ENCODE results near the gene OGFR.
A peak's percentile ranks its signal among the peaks of the same experiment; 100 is the strongest.

Gene OGFR

DNA sequence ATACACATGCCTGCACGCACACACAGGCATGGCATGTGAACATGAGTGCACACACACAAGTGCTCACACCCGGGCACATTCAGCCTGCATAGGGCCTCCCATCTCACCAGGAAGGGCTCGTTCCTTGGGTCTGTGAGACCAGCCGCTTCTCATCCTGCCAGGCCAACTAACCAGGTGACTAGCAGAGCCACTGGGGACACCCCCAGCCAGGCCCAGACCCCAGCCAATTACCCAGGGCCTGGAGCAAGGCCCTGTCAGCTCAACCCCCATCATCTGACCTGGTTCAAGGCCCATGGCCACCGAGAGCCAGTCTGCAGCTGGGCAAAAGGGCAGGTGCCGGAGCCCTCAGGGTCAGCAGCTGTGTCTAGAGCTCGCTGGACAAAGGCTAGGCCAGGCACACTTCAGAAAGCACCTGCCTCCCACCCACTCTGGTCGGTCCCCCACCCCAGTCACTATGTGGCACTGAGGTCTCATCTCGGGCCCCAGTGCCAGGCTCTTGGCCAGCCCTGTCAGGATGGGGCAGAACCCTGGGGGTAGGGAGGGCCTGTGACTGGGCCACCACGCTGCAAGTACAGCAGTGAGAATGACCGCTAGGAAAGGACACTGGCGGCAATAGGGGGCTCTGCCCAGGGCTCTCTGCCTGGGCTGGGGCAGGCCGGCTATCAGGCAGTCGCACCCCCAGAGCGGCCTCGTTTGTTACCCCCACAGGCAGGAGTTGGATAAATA is 35.1 kb upstream of the OGFR start:
- DNase-seq (ENCODE audit: low read depth in 2 of 2) = no peak

GRCh38 chr20:62770111-62770910 is 34.3 kb upstream of the OGFR start:
- DNase-seq (ENCODE audit: low read depth in 2 of 2) = no peak

- no peak for DNase-seq (ENCODE audit: low read depth in 2 of 2)
Measured at GRCh38 chr20:62770916-62771315, 33.7 kb upstream of the OGFR start.

GRCh38 chr20:62771396-62772102 is 33.1 kb upstream of the OGFR start:
- DNase-seq (ENCODE audit: low read depth in 2 of 2) = no peak

GRCh38 chr20:62772103-62772611 is 32.5 kb upstream of the OGFR start:
- no peak for DNase-seq (ENCODE audit: low read depth in 2 of 2)

DNA sequence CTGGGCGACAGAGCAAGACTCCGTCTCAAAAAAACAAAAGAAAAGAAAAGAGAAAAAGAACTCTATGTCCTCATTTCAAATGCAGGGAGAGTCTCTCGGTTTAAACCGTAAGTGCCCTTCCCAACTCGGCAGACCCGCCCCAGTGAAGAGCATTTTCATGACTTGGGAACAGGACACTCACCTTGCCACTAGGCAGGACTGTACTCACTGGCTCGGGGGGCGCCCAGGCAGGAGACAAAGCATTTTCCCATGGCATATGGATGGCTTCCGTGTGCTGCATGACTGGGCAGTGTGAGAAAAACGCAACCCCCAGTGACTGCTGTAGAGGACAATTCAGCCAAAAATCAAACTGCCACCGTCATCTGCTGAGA is 32.0 kb upstream of the OGFR start:
- DNase-seq (ENCODE audit: low read depth in 2 of 2) = no peak

DNA sequence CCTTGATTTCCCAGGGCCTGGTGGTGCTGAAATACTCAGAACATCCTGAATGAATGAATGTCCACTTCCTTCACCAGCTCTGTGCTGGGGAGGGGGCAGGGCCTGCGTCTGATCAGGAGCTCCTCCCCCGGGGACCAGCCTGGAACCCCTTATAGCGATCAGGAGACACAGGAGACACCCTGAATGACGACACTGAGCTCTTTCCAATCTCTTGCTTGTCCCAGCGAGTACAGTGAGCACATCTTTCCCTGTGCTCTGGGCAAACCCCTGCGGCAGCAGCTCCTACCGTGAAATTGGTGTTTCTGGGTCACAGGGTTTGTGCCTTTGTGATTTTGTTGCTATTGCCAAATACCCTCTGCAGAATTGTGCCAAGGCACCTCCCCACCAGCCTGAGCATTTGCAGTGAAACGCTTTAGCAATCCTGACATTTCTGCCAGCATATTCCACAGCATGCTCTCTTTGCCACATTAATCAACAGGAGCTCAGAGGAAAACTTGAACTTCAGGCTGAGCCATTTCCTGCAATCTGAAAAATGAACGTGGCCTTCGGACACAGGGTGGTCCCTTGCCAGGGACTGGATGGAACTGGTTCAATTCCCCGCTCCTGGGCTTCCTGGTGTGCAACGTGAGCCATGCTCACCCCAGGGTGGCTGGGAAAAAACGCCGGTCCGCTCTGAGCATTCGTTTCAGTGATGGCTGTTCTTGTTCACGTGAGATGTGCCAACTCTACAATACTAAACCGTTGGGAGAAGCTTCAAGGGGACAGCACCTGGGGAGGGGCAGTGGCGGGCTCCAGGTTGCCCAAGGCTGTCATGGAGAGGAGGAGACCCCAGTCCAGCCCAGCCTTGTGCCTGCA is 31.4 kb upstream of the OGFR start:
- DNase-seq (ENCODE audit: low read depth in 2 of 2) = no peak

DNA sequence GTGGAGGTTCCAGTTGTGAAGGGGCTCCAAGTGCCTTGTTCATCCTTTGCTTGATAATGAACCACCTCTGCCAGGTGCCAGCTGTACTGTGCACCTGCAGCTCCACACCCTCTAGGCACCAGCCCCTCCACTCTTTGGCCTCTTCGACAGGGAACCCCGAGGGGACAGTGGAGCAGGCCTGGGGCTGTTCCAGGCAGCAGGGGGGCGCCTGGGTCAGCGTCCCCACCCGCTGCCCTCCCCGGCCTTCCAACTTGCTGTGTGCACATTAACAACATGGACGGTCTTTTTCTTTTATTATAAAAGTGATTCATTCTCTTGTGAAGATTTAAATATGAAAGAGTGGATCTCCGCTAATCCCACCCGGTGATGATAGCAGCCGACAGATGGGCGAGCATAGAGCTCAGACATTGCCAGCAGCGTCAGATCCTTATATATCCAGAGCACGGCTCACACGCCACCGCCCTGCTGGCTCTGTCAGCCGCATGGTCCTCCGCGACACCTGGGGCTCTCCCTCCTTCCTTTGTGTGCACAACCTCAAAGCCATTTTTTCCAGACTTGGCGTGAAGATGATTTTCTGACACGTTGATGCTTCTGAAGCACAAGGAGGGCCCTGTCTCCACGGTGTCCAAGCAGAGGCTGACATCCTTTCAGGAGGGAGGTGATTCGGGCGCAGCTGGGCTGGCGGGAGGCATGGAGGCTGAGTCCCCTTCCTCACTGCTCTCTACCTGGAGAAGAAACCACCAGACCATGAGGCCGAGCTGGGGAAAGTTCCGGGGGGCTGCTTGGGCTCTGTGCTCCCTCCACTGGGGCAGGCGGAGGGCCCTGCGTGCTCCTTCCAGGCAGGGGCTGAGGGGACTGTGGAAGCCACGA is 30.6 kb upstream of the OGFR start:
- DNase-seq (ENCODE audit: low read depth in 2 of 2) = no peak

DNA sequence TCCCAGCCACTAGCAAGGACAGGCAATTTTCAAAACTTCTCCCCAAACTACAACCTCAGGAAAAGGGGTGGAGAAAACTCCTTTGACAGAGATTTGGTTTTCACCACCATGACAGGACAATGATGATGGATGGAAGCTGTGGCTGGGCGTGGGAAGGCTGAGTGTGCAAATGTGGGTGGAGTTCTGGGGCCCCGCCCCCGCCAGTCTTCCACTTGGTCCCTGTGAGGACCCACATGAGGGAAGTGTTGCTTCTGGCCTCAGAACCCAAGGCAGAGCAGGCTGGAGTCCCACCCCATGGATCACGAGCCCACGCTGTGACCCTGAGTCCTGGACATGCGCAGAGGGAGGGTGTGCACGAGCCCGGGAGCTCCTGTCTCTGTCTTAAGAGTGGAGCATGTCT is 29.9 kb upstream of the OGFR start:
- no peak for DNase-seq (ENCODE audit: low read depth in 2 of 2)

- no peak for DNase-seq (ENCODE audit: low read depth in 2 of 2)
Measured at GRCh38 chr20:62775206-62775605, 29.4 kb upstream of the OGFR start.

- no peak for DNase-seq (ENCODE audit: low read depth in 2 of 2)
Measured at GRCh38 chr20:62776035-62776691, 28.5 kb upstream of the OGFR start.

DNA sequence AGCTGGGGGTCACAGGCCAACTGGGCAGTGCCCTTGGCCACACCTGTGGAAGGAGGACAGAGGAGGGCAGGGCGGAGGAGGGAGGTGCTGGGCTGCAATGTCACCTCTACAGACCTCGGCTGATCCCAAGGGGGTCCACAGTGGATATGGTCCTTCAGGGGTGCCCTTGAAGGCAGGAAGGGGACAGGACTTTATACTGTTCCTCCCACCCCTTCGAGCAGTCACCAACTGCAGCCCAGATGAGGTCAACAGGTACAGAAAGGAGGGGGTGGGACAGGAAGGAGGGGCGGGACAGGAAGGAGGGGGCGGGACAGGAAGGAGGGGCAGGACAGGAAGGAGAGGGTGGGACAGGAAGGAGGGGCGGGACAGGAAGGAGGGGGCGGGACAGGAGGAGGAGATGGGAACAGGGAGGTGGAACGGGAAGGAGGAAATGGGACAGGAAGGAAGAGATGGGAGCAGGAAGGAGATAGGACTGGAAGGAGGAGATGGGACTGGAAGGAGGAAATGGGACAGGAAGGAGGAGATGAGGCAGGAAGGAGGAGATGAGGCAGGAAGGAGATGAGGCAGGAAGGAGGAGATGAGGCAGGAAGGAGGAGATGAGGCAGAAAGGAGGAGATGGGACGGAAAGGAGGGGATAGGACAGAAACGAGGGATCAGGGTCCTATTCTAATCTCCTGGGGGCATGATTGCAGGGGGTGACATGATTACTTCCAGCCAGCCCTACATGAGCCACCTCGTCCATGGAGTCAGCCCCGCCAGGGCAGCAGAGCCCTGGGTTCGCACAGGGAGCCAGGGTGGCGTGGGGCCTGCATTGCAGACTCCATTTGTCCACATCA is 27.7 kb upstream of the OGFR start:
- peak in 1 of 2 donors; percentile 40 for DNase-seq (ENCODE audit: low read depth in 2 of 2)

DNA sequence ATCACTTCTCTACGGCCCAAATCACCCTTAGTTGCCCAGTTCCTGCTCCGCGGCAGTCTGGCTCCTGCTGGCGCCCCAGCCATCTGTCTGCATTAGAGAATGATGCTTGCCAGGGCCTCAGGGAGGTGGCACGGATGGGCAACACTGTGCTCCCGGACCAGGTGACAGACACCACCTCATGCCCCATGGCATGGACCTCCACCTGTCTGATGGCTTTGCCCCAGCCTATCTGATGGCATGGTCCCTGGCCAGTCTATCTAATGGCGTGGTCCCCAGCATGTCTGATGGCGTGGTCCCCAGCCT is 27.2 kb upstream of the OGFR start:
- no peak for DNase-seq (ENCODE audit: low read depth in 2 of 2)

DNA sequence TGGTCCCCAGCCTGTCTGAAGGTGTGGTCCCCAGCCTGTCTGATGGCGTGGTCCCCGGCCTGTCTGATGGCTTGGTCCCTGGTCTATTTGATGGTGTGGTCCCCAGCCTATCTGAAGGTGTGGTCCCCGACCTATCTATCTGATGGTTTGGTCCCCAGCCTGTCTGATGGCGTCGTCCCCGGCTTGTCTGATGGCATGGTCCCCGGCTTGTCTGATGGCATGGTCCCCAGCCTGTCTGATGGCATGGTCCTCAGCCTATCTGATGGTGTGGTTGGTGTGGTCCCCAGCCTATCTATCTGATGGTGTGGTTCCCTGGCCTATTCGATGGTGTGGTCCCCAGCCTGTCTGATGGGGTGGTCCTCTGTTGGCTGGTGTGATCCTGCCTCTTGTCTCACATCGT is 26.6 kb upstream of the OGFR start:
- no peak for DNase-seq (ENCODE audit: low read depth in 2 of 2)

GRCh38 chr20:62778601-62779416 is 25.8 kb upstream of the OGFR start:
- DNase-seq (ENCODE audit: low read depth in 2 of 2) = no peak

- DNase-seq (ENCODE audit: low read depth in 2 of 2) = no peak
Measured at GRCh38 chr20:62779417-62779685, 25.3 kb upstream of the OGFR start.

GRCh38 chr20:62780204-62780603 is 24.4 kb upstream of the OGFR start:
- no peak for DNase-seq (ENCODE audit: low read depth in 2 of 2)

DNA sequence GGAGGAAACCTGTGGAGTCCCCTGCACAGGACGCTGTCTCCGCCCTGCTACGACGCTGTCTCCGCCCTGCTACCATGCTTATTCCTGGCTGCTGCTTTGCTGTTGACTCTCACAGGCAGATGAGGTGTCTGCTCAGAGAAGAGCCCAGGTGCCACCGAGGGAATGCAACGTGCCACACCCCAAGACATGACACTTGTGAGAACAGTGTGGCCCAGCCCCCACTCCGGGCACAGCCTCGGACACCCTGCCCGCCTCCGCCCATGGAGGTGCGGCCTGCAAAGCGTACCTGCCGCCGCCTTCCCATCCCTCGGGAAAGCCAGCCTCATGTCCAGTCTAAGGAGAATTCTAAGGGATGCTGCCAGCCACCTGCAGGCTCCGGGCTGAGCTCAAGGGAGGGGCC is 23.9 kb upstream of the OGFR start:
- no peak for DNase-seq (ENCODE audit: low read depth in 2 of 2)
